OCI-LY1 (cell line): ENCODE measurements around the gene SELE.

Source experiments
- H2AFZ ChIP-seq: fragments of 200-600 bp; sonication (generic), shearing (Covaris generic); 2 replicates; pipeline ENCODE4 v1.6.0; 2014; ENCODE audit warnings: antibody characterized with exemption, mild to moderate bottlenecking, low read length
- H3F3A ChIP-seq: fragments of 200-600 bp; sonication (generic), shearing (Covaris generic); 2 replicates; pipeline ENCODE4 v1.6.0; 2014; ENCODE audit warnings: mild to moderate bottlenecking, antibody characterized with exemption, low read length, moderate library complexity; ENCODE audit not compliant: insufficient read depth
- H3K27ac ChIP-seq: fragments of 200-600 bp; sonication (generic); 2 replicates; pipeline ENCODE4 v1.5.1; 2014; ENCODE audit warnings: low read length, mixed run types, mild to moderate bottlenecking, low read depth; ENCODE audit not compliant: poor library complexity, severe bottlenecking
- H3K27me3 ChIP-seq: fragments of 200-600 bp; sonication (generic); 2 replicates; pipeline ENCODE4 v1.6.0; 2014; ENCODE audit warnings: antibody characterized with exemption, mild to moderate bottlenecking, low read length, moderate library complexity; ENCODE audit not compliant: insufficient read depth
- H3K36me3 ChIP-seq: fragments of 200-600 bp; sonication (generic); 2 replicates; pipeline ENCODE4 v1.6.1; 2014; ENCODE audit warnings: mild to moderate bottlenecking, antibody characterized with exemption, low read length, moderate library complexity, mixed read lengths; ENCODE audit not compliant: insufficient read depth
- H3K4me1 ChIP-seq: fragments of 200-600 bp; sonication (generic); 2 replicates; pipeline ENCODE4 v1.5.1; 2014; ENCODE audit warnings: mild to moderate bottlenecking, low read length, moderate library complexity; ENCODE audit not compliant: insufficient read depth, severe bottlenecking
- H3K4me2 ChIP-seq: fragments of 200-600 bp; sonication (generic), shearing (Covaris generic); 2 replicates; pipeline ENCODE4 v1.6.1; 2014; ENCODE audit warnings: low read length
- H3K4me3 ChIP-seq: fragments of 200-600 bp; sonication (generic); 2 replicates; pipeline ENCODE4 v1.5.1; 2014; ENCODE audit warnings: low read length, low read depth, mild to moderate bottlenecking, mixed read lengths; ENCODE audit not compliant: poor library complexity, severe bottlenecking
- H3K79me2 ChIP-seq: fragments of 200-600 bp; shearing (Covaris generic); 2 replicates; pipeline ENCODE4 v1.6.1; 2016; ENCODE audit warnings: mixed run types, low read length, mixed read lengths; ENCODE audit not compliant: insufficient read depth
- H3K9ac ChIP-seq: fragments of 200-600 bp; sonication (generic), shearing (Covaris generic); 2 replicates; pipeline ENCODE4 v1.6.1; 2014; ENCODE audit warnings: mild to moderate bottlenecking, low read length, mixed read lengths
- H3K9me2 ChIP-seq: fragments of 200-600 bp; sonication (generic), shearing (Covaris generic); 2 replicates; pipeline ENCODE4 v1.6.1; 2014; ENCODE audit warnings: low read depth, mild to moderate bottlenecking, low read length, mixed read lengths
- H3K9me3 ChIP-seq: fragments of 200-600 bp; shearing (Covaris generic); 2 replicates; pipeline ENCODE4 v1.6.1; 2014; ENCODE audit warnings: low read length, mixed read lengths
- H4K20me1 ChIP-seq: fragments of 200-600 bp; sonication (generic), shearing (Covaris generic); 2 replicates; pipeline ENCODE4 v1.6.0; 2016; ENCODE audit warnings: mild to moderate bottlenecking, low read length; ENCODE audit not compliant: insufficient read depth
- EZH2 ChIP-seq: fragments of 200-600 bp; sonication (generic), shearing (Covaris generic); IDR thresholded peaks from 2 replicates; pipeline ENCODE4 v1.8.0; 2017; ENCODE audit warnings: borderline replicate concordance, mixed run types, mild to moderate bottlenecking, antibody characterized with exemption, low read length, moderate library complexity, mixed read lengths
- TF ChIP-seq, protein P1 (sequence below): fragments of 200-600 bp; sonication (generic), shearing (Covaris generic); IDR thresholded peaks from 2 replicates; pipeline ENCODE4 v1.5.1; 2017; ENCODE audit warnings: mild to moderate bottlenecking, antibody characterized with exemption, low read length, moderate library complexity, mixed read lengths

SELE gene

DNA sequence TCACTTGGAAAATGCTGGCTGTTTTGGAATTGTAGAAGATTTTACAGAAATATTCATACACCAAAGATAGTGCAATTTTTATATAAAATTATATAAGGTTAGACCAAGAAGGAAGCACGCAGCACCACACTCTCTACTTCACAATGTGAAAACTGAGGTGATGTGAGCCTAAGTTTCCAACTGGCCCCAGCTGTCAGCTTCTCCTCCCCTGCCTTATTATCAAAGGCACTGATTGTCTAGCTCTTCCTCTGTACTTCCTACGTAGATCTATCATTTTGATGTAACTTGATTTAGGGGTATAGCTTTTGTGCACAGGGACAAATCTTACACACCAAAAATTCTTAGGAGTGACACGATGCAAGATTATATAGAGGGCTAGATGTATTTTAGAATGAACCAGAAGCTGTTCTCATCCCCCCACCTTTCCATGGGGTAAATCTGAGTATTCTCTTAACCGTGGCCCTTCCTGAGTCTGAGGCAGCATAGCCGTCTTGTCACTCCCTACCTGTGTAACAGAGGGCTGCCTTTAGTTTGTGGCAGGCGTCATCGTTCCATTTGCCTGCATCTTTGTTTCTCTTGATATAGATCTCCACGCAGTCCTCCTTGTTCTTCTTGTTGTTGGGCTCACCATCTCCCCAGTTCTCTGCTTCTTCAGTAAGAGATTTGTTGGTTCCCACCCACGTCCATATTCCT lies 25.8 kb downstream of the SELE start:
- H3K4me2 ChIP-seq, result peak overlapping the region; percentile 39; the same call in 1 of the 2 replicates
- no peaks in the 10 kb centered on the region for H3F3A ChIP-seq
- H3K9me3 ChIP-seq, result no peaks in the 10 kb centered on the region
- H4K20me1 ChIP-seq, result no peaks in the 10 kb centered on the region
- H3K27me3 ChIP-seq, result no peaks in the 10 kb centered on the region
- H3K27ac ChIP-seq, result no peak overlapping the region
- peaks cover 43% of the 10 kb centered on the region for H3K4me1 ChIP-seq
- no peaks in the 10 kb centered on the region for H3K9me2 ChIP-seq
- peak overlapping the region; percentile 14 for H3K4me3 ChIP-seq
- no peaks in the 10 kb centered on the region for H3K79me2 ChIP-seq
- H3K9ac ChIP-seq, result no peak overlapping the region; the same call in 1 of the 2 replicates
- TF ChIP-seq, protein P1, sequence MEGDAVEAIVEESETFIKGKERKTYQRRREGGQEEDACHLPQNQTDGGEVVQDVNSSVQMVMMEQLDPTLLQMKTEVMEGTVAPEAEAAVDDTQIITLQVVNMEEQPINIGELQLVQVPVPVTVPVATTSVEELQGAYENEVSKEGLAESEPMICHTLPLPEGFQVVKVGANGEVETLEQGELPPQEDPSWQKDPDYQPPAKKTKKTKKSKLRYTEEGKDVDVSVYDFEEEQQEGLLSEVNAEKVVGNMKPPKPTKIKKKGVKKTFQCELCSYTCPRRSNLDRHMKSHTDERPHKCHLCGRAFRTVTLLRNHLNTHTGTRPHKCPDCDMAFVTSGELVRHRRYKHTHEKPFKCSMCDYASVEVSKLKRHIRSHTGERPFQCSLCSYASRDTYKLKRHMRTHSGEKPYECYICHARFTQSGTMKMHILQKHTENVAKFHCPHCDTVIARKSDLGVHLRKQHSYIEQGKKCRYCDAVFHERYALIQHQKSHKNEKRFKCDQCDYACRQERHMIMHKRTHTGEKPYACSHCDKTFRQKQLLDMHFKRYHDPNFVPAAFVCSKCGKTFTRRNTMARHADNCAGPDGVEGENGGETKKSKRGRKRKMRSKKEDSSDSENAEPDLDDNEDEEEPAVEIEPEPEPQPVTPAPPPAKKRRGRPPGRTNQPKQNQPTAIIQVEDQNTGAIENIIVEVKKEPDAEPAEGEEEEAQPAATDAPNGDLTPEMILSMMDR, result no peak
- no peak for TF ChIP-seq EZH2
- H2AFZ ChIP-seq, result 0 out of 2 replicates have a peak overlapping the region, but pooled peaks have one; percentile 4
- H3K36me3 ChIP-seq, result no peaks in the 10 kb centered on the region

DNA sequence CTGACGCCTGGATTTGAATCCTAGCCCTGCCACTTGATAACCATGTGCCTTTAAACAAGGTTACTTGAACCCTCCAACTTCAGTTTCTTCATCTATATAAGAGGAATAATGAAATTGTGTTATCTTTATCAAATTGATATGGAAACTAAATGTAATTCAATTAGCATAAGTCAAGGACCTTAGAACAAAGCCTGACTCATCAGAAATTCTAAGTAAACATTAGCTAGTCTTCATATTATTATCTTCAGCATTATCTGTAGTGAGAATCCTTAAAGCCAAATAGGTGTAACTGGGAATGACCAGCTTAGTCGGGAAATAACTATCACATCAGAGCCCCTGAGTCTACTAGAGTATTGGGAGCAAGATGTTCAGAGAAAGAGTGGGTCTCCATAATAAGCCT lies 29.1 kb downstream of the SELE start:
- Histone ChIP-seq H2AFZ (no peak overlapping the region), H4K20me1 (no peaks in the 10 kb centered on the region), H3K27me3 (no peaks in the 10 kb centered on the region), H3K4me1 (peaks cover 41% of the 10 kb centered on the region), H3K4me2 (no peak overlapping the region), H3K9me3 (no peaks in the 10 kb centered on the region), H3K9ac (no peak overlapping the region), H3K27ac (no peak overlapping the region), H3K9me2 (no peaks in the 10 kb centered on the region), H3F3A (no peaks in the 10 kb centered on the region), H3K4me3 (no peak overlapping the region), H3K79me2 (no peaks in the 10 kb centered on the region), H3K36me3 (no peaks in the 10 kb centered on the region)
- TF ChIP-seq, protein P1, result no peak
- no peak for TF ChIP-seq EZH2

DNA sequence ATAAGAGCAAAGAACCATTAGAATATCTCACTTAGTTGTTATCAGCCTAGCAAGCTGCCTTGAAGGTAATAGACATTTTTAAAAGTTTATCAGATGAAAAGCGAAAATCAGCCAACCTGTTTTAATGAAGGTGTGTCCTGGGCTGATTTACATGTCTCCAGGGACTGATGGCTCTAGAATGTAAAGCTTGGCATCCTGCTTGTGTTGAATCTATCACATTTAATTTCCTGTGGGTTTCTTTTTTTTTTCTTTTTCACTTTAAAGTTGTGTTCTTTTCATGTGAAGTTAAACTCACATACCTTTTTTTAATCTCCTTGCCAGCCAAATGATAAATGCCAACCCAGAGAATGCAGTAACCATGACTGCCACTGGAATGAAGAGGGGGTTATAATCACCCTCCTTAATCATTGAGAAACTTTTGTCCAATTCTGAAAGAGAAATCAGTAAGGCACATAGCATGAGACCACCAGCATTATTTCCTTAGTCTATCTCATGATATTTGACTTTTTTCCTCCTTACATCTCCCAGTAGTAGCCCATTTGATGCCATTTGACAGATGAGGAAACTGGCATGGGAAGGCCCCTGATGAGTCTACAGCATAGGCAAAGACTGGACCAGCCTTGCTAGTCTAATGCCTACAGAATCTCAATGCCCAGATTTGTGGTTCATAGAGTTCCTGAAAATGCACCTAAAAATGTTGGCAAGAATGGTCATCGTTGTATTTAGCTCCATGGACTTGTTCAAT lies 32.4 kb downstream of the SELE start:
- H3K36me3 ChIP-seq, result no peaks in the 10 kb centered on the region
- H3K9me3 ChIP-seq, result no peaks in the 10 kb centered on the region
- H3K9ac ChIP-seq, result no peak overlapping the region
- H2AFZ ChIP-seq, result no peak overlapping the region
- H3F3A ChIP-seq, result no peaks in the 10 kb centered on the region
- H3K9me2 ChIP-seq, result no peaks in the 10 kb centered on the region
- peak overlapping the region; percentile 12; the same call in 1 of the 2 replicates for H3K4me2 ChIP-seq
- H3K4me3 ChIP-seq, result no peak overlapping the region
- no peaks in the 10 kb centered on the region for H3K27me3 ChIP-seq
- H3K27ac ChIP-seq, result peak overlapping the region; percentile 35
- H3K79me2 ChIP-seq, result no peaks in the 10 kb centered on the region
- H4K20me1 ChIP-seq, result no peaks in the 10 kb centered on the region
- peaks cover 56% of the 10 kb centered on the region for H3K4me1 ChIP-seq
- no peak for TF ChIP-seq EZH2
- TF ChIP-seq, protein P1, result no peak
